B cell (primary cell): ENCODE data around the gene RETREG1. TPM values are rescaled to one million over a fixed set of nuclear protein-coding genes. Genes with fewer than 3 reads are reported as not detected.

Source experiments
- ATAC-seq: fragments of 200-7000 bp; cut with Tn5 transposase; one replicate; pipeline ENCODE4 v1.10.0; 2021; ENCODE audit warnings: low read depth, mild to moderate bottlenecking, moderate number of reproducible peaks, moderate library complexity
- CTCF ChIA-PET: fragments of 350-600 bp; sonication (Branson Sonifier 250); formaldehyde crosslinking; loops from one replicate; lab custom pipeline; 2021; ENCODE audit warnings: antibody characterized with exemption, inconsistent platforms; lab: Charles Lee
- POLR2A ChIA-PET: fragments of 350-600 bp; sonication (Branson Sonifier 250); formaldehyde crosslinking; loops from one replicate; lab custom pipeline; 2021; ENCODE audit warnings: antibody characterized with exemption; lab: Charles Lee
- DNase-seq: peaks from one replicate; pipeline ENCODE4 v3.0.0; 2013
- H2AFZ ChIP-seq: 2 replicates; pipeline ENCODE4 v1.6.1; 2012; ENCODE audit warnings: mild to moderate bottlenecking, low read depth, low read length; ENCODE audit not compliant: insufficient read depth, poor library complexity, severe bottlenecking
- H3K27ac ChIP-seq, 2 donors: 1 replicate in 1 of 2; 2 replicates in 1 of 2; pipeline ENCODE4 v1.5.1; 2012 to 2013; ENCODE audit warnings: low read length in 2 of 2, mild to moderate bottlenecking in 2 of 2, moderate library complexity in 1 of 2
- H3K27me3 ChIP-seq, 4 experiments: fragments of 200-600 bp in 1 of 4; sonication (generic) in 1 of 4; replicated peaks in 1 of 4; 1 replicate in 2 of 4; 2 replicates in 2 of 4; pipeline versions ENCODE4 v1.6.1 to v1.7.0; 2013 to 2016; ENCODE audit warnings: low read length in 3 of 4, mild to moderate bottlenecking in 2 of 4, mixed read lengths in 1 of 4, moderate library complexity in 1 of 4; ENCODE audit not compliant: insufficient read depth in 4 of 4, control insufficient read depth in 3 of 4; ENCODE audit errors: control extremely low read depth in 1 of 4
- H3K36me3 ChIP-seq, 2 experiments: replicated peaks in 1 of 2; 1 replicate in 1 of 2; 2 replicates in 1 of 2; pipeline versions ENCODE4 v1.6.1 to v1.7.1; 2013; ENCODE audit warnings: low read length in 1 of 2; ENCODE audit not compliant: insufficient read depth in 2 of 2, control insufficient read depth in 1 of 2; ENCODE audit errors: control extremely low read depth in 1 of 2, extremely low read depth in 1 of 2
- H3K4me1 ChIP-seq, 2 donors: fragments of 200-600 bp in 1 of 2; sonication (generic) in 1 of 2; 1 replicate in 1 of 2; 2 replicates in 1 of 2; pipeline versions ENCODE4 v1.5.1 to v1.6.1; 2013 to 2017; ENCODE audit warnings: low read length in 2 of 2; ENCODE audit not compliant: control insufficient read depth in 2 of 2, insufficient read depth in 2 of 2
- H3K4me2 ChIP-seq: replicated peaks from 2 replicates; pipeline ENCODE3; 2012; ENCODE audit warnings: mild to moderate bottlenecking, low read depth, low read length; ENCODE audit not compliant: poor library complexity, severe bottlenecking
- H3K4me3 ChIP-seq, 5 experiments: fragments of 200-600 bp in 1 of 5; sonication (generic) in 1 of 5; 1 replicate in 3 of 5; 2 replicates in 2 of 5; pipeline versions ENCODE4 v1.5.1 to v1.7.0; 2011 to 2016; ENCODE audit warnings: low read length in 4 of 5, mild to moderate bottlenecking in 4 of 5, low read depth in 2 of 5, control low read depth in 1 of 5, moderate library complexity in 1 of 5; ENCODE audit not compliant: insufficient read depth in 1 of 5; ENCODE audit errors: control extremely low read depth in 1 of 5, extremely low read depth in 1 of 5
- H3K79me2 ChIP-seq: fragments of 200-600 bp; sonication (generic); one replicate; pipeline ENCODE4 v1.6.0; 2016; ENCODE audit warnings: low read length; ENCODE audit not compliant: control insufficient read depth, insufficient read depth
- H3K9ac ChIP-seq: fragments of 200-600 bp; sonication (generic); 2 replicates; pipeline ENCODE4 v1.6.1; 2017; ENCODE audit warnings: mild to moderate bottlenecking, low read length, moderate library complexity
- H3K9me3 ChIP-seq, 3 donors: one replicate each; pipeline versions ENCODE4 v1.6.1 to v1.7.1; 2013; ENCODE audit warnings: low read length in 2 of 3; ENCODE audit not compliant: control insufficient read depth in 2 of 3, insufficient read depth in 1 of 3; ENCODE audit errors: control extremely low read depth in 1 of 3
- H4K20me1 ChIP-seq: 2 replicates; pipeline ENCODE4 v1.6.0; 2012; ENCODE audit warnings: mild to moderate bottlenecking, low read length; ENCODE audit not compliant: insufficient read depth, control insufficient read depth, poor library complexity, severe bottlenecking
- H3K27ac Mint-ChIP-seq: one replicate; pipeline ENCODE4 v1.8.0; 2021; ENCODE audit warnings: mixed read lengths
- H3K27me3 Mint-ChIP-seq: one replicate; pipeline ENCODE4 v1.8.0; 2021; ENCODE audit warnings: mixed read lengths
- H3K4me1 Mint-ChIP-seq: one replicate; pipeline ENCODE4 v1.8.0; 2021; ENCODE audit warnings: mixed read lengths
- H3K4me3 Mint-ChIP-seq: one replicate; pipeline ENCODE4 v1.8.0; 2021; ENCODE audit warnings: mixed read lengths
- H3K9me3 Mint-ChIP-seq: one replicate; pipeline ENCODE4 v1.8.0; 2022; ENCODE audit warnings: mixed read lengths; ENCODE audit not compliant: insufficient read depth
- EZH2 ChIP-seq: IDR thresholded peaks from 2 replicates; pipeline ENCODE4 v1.6.1; 2012; ENCODE audit warnings: borderline replicate concordance, low read depth, mild to moderate bottlenecking, moderate library complexity, low read length; ENCODE audit not compliant: insufficient read depth, poor library complexity, severe bottlenecking
- WGBS: methylation state at CpG from one replicate; pipeline ENCODE4 v1.1.5; 2013; ENCODE audit warnings: missing lambda C conversion rate; ENCODE audit not compliant: insufficient coverage; 5-methylcytosine and 5-hydroxymethylcytosine counted together
- intact Hi-C: fragments of 100-400 bp; cut with micrococcal nuclease; formaldehyde crosslinking; loops from one replicate; pipeline ENCODE4 v1.10.0; 2022
- polyA plus RNA-seq: library from polyadenylated mRNA; depleted of rRNA; stranded (reverse); fragments of >200 nt; gene quantifications from 2 replicates; pipeline ENCODE4 v1.2.3, GENCODE V29; 2012
- total RNA-seq, 2 donors: library from RNA; stranded (reverse); fragments of 120-200 nt in 1 of 2; gene quantifications; 1 replicate in 1 of 2; 2 replicates in 1 of 2; pipeline versions ENCODE4 v1.2.3 to v1.2.4, GENCODE V29; 2013 to 2022
- TF ChIP-seq, protein P1 (sequence below): fragments of 200-600 bp; IDR thresholded peaks from one replicate; pipeline ENCODE4 v1.8.0; 2022; ENCODE audit warnings: antibody characterized with exemption, mild to moderate bottlenecking

Gene RETREG1
- total and polyA plus RNA-seq, 2 donors (not counting 1 experiment from before 2014, with no cell fraction given): 5.1 to 12.9 TPM

DNA sequence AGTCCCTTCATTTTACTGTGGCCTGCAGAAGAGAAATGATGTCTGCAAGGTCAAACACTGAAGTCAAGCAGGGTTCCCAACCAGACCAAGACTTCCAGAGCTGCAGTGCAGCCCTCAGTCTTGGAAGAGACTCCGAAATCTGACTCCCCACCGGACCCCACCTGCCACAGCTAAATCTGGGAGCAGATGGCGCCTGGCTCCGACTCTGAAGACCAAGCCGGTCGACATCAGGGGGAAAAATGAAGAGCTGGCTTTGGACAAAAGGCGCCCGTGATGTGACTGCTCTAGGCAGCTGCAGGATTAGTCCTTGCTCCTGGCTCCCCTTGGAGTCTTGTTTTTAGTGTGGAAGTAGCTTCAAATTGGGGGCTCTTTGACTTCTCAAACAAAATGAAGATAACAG is 78.8 kb downstream of the RETREG1 start:
- Histone ChIP-seq H3K9me3 (no peaks in the 10 kb centered on the region), H4K20me1 (no peaks in the 10 kb centered on the region), H3K9ac (no peak overlapping the region), H3K27me3 (no peaks in the 10 kb centered on the region), H3K4me1 (no peaks in the 10 kb centered on the region), H2AFZ (no peak overlapping the region), H3K79me2 (no peaks in the 10 kb centered on the region), H3K4me2 (no peak overlapping the region), H3K4me3 (no peak overlapping the region), H3K27ac (no peak overlapping the region), H3K36me3 (no peaks in the 10 kb centered on the region)
- no peak overlapping the region for H3K27ac Mint-ChIP-seq
- ATAC-seq: no peak
- CTCF ChIA-PET: no interaction called here
- POLR2A ChIA-PET: no interaction called here
- no peaks in the 10 kb centered on the region for H3K9me3 Mint-ChIP-seq
- H3K4me3 Mint-ChIP-seq: no peak overlapping the region
- TF ChIP-seq, protein P1, sequence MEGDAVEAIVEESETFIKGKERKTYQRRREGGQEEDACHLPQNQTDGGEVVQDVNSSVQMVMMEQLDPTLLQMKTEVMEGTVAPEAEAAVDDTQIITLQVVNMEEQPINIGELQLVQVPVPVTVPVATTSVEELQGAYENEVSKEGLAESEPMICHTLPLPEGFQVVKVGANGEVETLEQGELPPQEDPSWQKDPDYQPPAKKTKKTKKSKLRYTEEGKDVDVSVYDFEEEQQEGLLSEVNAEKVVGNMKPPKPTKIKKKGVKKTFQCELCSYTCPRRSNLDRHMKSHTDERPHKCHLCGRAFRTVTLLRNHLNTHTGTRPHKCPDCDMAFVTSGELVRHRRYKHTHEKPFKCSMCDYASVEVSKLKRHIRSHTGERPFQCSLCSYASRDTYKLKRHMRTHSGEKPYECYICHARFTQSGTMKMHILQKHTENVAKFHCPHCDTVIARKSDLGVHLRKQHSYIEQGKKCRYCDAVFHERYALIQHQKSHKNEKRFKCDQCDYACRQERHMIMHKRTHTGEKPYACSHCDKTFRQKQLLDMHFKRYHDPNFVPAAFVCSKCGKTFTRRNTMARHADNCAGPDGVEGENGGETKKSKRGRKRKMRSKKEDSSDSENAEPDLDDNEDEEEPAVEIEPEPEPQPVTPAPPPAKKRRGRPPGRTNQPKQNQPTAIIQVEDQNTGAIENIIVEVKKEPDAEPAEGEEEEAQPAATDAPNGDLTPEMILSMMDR: no peak
- TF ChIP-seq EZH2: no peak
- 98% methylated on average over 8 of the region's 8 CpGs for WGBS
- peaks cover 10% of the 10 kb centered on the region for H3K4me1 Mint-ChIP-seq
- DNase-seq: no peak
- intact Hi-C loops: no loop called here
- peaks cover 3% of the 10 kb centered on the region for H3K27me3 Mint-ChIP-seq

DNA sequence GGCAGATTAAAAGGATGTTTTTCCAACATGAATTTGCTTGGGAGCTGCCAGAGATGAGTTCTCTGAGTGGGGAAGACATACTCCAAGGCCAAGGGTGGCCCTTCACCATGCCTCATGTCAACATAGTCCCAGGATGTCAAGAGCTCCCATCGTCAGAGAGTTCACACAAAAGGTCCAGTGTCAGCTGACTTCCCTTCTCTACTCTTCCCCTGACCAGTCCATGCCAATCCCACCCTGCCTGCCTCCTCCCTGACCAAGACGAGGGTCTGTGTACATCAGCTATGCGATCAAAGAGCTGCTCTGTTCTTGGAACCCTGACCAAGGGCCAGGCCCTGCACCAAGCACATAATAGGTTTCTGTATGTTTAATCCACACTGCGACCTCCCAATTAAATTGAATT is 80.0 kb downstream of the RETREG1 start:
- no peak overlapping the region for H3K27ac ChIP-seq
- TF ChIP-seq EZH2: no peak
- TF ChIP-seq, protein P1: no peak

More for the DNA sequence above, 80.0 kb downstream of the RETREG1 start:
- Histone ChIP-seq H3K9ac (no peak overlapping the region), H3K4me2 (no peak overlapping the region), H3K79me2 (no peaks in the 10 kb centered on the region), H3K4me1 (no peaks in the 10 kb centered on the region), H2AFZ (no peak overlapping the region), H3K36me3 (no peaks in the 10 kb centered on the region), H3K9me3 (no peaks in the 10 kb centered on the region), H4K20me1 (no peaks in the 10 kb centered on the region), H3K4me3 (no peak overlapping the region), H3K27me3 (no peaks in the 10 kb centered on the region)
- DNase-seq (no peak), ATAC-seq (no peak)
- no peak overlapping the region for H3K4me3 Mint-ChIP-seq
- ChIA-PET CTCF (no interaction called here), POLR2A (no interaction called here)
- peaks cover 4% of the 10 kb centered on the region for H3K4me1 Mint-ChIP-seq
- no peaks in the 10 kb centered on the region for H3K9me3 Mint-ChIP-seq
- H3K27ac Mint-ChIP-seq: no peak overlapping the region
- H3K27me3 Mint-ChIP-seq: no peaks in the 10 kb centered on the region
- 87% methylated on average over 3 of the region's 4 CpGs for WGBS
- intact Hi-C loops: no loop called here
